GM19023 (cell line): ENCODE measurements around the gene ZNF511.

ENCODE experiments used
- ATAC-seq: cut with Tn5 transposase; IDR thresholded peaks from one replicate; pipeline ENCODE4 v1.9.1; 2021; ENCODE audit warnings: mild to moderate bottlenecking, moderate library complexity; ENCODE audit not compliant: unreplicated experiment

ZNF511 gene

DNA sequence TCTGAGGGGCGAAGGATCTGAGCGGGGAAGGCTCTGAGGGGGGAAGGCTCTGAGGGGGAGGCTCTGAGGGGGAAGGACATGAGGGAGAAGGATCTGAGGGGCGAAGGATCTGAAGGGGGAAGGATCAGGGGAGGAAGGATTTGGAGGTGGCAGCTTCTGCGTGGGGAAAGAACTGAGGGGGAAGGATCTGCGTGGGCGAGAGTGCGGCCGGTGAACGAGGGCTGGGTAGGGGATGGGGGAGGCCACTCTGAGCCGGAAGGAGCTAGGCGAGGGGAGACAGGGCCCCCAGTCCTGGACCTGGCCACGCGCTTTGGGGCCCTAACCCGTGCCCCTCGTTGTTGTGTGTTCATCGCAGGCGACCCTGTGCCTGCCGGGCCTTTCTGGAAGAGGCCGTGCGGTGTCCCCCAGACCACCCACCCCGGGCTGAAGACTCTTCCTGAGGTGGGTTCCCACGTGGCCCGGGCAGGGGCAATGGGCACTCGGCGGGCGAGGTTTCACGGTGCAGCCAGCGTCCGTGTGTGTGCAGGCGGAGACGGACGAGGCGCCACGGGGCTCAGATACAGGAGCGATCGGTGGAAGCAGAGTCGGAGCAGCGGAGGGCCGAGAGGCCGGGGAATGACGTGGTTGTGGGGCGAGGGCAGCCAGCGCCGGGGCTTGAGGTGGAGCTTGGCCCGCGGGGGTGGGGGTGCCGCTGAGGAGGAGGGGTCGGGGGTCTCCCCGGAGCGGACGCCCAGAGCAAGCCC lies 26.0 kb downstream of the ZNF511 start:
- ATAC-seq = no peak

- no peak for ATAC-seq
Measured at GRCh38 chr10:133335246-133336117, 26.8 kb downstream of the ZNF511 start.

- ATAC-seq = no peak
Measured at GRCh38 chr10:133336118-133336576, 27.4 kb downstream of the ZNF511 start.

- no peak for ATAC-seq
Measured at GRCh38 chr10:133336577-133337369, 28.1 kb downstream of the ZNF511 start, which contains the start of gene CALY. TSS of gene CALY (minus strand) at chr10:133336896. CDS start at chr10:133328989, 7,907 bp downstream.

DNA sequence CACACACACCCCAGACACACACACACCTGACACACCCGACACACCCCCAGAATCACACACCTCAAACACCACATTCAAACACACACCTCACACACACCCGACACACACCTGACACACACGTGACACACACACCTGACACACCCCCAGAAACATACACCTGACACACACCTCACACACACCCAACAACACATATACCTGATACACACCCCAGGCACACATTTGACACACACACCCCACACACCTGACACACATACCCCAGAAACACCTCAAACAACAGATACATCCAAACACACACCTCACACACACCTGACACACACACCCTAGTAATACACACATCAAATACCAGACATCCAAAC lies 28.6 kb downstream of the ZNF511 start:
- no peak for ATAC-seq

DNA sequence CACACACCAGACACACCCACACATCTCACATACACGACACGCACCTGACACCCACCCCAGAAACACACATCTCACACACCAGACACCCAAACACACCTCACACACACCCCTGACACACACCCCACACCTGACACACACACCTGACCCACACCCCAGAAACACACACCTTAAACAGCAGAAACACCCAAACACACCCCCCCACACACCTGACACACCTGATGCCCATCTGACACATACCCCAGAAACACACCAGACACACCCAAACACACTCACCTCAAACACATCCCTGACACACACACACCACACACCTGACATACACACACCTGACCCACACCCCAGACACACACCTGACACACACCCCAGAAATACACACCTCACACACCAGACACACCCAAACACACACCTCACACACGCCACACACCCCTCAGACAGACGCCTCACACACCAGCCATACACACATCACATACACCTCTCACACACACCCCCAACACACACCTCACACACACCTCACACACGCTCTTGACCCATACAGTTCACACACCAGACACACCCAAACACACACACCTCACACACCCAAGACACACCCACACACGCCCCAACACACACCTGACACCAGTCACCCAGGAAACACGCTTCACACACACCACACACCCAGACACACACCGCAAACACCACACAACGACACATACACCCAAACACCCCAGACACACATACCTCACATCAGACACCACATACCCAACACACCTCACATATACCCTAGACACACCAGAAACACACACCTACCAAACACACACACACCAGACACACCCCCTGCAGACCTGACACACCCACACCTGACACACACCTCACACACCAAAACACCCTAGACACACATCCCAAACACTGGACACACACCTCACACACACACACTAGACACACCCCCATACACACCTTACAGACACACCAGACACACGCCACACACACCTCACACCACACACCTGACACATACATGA lies 29.7 kb downstream of the ZNF511 start:
- ATAC-seq = no peak

DNA sequence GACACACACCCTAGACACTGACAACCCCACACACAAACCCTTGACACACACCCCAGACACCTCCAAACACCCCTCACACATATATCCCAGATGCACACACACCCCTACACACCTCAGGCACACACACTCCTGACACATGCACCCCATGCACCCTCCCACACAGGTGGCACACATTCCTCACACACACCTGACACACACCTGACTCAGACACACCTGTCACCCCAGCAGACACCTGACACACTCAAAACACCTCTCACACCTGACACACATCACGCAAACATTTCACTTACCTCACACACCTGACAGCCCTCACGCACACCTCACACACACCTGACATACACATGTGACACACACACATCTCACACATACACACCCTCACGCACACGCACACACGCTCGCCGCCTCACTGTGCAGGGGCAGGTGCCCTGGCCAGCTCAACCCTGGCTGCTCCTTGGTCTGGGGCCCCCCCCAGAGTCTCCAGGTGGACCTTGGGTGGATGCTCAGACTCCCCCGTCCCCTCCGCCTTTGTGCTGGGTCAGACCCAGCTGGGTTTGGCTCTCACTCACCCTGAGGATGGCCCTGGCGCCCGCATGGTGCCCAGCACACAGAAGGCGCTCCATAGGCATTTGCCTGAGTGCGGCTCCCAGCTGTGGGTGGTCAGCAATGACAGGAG lies 31.1 kb downstream of the ZNF511 start:
- ATAC-seq = no peak

DNA sequence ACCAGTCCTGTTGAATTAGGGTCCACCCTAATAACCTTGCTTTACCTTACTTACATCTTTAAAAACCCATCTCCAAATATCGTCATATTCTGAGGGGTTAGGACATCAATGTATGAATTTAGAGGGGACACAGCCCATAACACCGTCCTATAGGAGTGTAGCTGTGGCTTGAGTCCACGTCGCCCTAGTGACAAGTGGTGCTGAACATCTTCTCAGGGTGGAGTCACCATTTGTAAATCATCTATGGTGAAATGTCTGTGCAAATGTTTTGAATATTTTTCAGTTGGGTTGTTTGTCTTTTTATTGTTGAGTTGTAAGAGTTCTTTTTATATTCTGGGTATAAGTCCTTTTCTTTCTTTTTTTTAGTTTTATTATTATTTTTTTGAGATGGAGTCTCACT lies 33.3 kb downstream of the ZNF511 start:
- ATAC-seq = no peak

DNA sequence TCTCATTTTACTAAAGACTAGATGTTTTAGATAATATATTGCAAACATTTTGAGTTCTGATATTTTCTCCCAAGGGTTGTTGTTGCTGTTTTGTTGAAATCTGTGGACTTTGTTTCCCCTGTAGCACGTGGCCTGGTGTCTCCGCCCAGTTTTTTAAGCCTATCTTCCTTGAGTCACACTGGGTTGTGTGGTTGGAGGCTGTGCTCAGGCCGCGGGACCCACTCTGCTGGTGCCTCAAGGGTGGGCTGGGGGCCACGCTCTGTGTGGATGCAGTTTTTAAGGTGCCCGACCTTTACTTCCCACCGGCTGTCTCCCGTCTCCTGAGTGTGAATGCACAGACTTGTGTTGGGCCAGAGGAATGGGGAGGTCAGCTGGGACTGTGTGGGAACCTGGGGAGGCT lies 34.2 kb downstream of the ZNF511 start:
- ATAC-seq = no peak

DNA sequence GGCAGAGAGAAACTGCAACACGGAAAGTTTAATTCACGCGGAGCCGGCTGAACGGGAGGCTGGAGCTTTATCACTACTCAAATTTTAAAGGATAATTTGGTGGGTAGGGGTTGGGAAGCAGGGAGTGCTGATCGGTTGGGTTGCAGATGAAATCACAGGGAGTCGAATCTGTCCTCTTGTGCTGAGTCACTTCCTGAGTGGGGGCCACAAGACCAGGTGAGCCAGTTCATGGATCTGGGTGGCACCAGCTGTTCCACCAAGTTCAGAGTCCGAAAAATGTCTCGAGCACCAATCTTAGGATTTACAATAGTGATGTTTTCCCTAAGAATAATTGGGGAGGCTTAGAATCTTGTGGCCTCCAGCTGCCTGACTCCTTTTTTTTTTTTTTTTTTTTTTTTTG lies 34.8 kb downstream of the ZNF511 start:
- no peak for ATAC-seq

DNA sequence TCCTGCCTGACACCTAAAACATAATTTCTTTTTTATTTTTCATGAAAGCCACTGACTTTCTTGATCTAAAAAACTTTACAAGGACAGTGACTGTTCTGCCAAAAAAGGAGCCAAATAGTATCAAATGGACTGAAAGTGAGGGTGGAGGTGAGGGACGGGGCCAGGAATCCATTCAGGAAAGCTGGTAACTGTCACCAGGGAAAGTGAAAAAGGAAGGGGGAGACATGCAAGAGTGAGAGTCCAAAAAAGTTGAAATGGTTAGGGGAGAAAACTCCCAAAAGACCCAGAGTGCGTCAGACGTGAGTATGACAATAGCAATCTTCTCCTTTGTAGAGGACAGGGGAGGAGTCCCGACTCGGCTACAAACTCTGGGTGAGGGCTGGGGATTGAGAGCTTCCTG lies 35.5 kb downstream of the ZNF511 start:
- no peak for ATAC-seq

GRCh38 chr10:133346413-133346812 lies 37.7 kb downstream of the ZNF511 start:
- ATAC-seq = no peak

- ATAC-seq = no peak
Measured at GRCh38 chr10:133347710-133348517, 39.2 kb downstream of the ZNF511 start.

- no peak for ATAC-seq
Measured at GRCh38 chr10:133349160-133349568, 40.5 kb downstream of the ZNF511 start.

DNA sequence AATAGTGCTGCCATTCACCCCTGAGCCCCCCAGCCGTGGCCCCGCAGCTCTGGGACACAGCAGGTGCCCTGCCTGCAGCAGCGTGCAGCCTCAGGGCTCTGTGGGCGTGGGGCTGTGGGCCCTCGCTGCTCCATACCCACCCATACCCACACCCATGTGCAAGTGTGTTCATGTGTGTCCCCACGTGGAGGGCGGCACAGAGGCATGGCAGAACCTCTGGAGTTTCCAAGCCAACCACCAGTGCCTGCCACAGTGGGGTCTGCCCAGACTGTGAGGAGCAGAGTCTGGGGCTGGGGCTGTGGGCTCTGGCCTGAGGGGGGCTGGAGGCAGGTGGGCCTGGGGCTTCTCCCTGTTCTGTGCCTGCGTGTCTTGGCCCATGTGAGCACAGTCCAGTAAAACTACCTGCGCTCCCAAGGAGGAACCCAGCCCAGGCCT lies 40.9 kb downstream of the ZNF511 start:
- no peak for ATAC-seq

DNA sequence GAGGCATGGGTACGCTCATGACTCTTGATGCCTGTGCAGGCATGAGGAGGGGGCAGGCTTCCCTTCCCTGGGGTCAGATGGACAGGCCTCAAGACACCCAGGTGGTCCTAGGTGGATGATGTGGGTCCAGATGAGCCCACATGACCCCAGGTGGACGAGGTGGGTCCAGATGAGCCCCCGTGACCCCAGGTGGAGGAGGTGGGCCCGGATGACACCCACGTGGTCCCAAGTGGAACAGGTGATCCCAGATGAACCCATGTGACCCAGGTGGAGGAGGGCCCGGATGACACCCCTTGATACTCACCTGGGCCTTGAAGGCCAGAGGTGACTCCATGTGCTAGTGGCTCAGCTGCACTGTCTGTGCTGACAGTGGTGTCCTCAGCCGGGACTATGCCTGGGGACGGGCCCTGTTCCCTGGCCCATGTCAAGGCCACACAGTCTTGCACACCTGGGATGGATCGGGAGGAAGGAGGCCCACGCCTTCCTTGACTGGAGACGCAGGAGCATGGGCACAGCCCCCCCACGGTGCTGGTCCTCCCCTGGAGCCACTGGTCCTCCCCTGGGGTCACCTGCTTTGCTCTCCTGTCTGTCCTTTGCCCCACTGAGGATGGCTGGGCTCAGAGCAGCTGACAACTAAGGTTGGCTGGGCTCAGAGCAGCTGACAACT lies 41.7 kb downstream of the ZNF511 start:
- no peak for ATAC-seq

GRCh38 chr10:133350950-133351329 lies 42.2 kb downstream of the ZNF511 start:
- ATAC-seq = no peak
